GM19035 (cell line): ENCODE measurements around the gene VPS25.
"Not testable (repeated sequence)": the region's sequence is repeated elsewhere in the genome, so short reads cannot be mapped to it uniquely, and the experiment has no call there.

Experiments used
- ATAC-seq: cut with Tn5 transposase; IDR thresholded peaks from one replicate; pipeline ENCODE4 v1.9.1; 2021; ENCODE audit not compliant: unreplicated experiment

The VPS25 gene

GRCh38 chr17:42773290-42774035 is at the start of gene VPS25:
TSS of gene VPS25 (plus strand) at chr17:42773449. CDS start at chr17:42773476, 27 bp downstream.
- ATAC-seq: no peak

- no peak for ATAC-seq
Observed at GRCh38 chr17:42723636-42724035, 49.6 kb upstream of the VPS25 start.

GRCh38 chr17:42725143-42725542 is 48.1 kb upstream of the VPS25 start:
- ATAC-seq: no peak

GRCh38 chr17:42740699-42741098 is 32.5 kb upstream of the VPS25 start:
- no peak for ATAC-seq

- not testable (repeated sequence) for ATAC-seq
Observed at GRCh38 chr17:42742916-42743315, 30.3 kb upstream of the VPS25 start.

- no peak for ATAC-seq
Observed at GRCh38 chr17:42743595-42744282, 29.5 kb upstream of the VPS25 start.

- ATAC-seq: peak; percentile 57
Observed at GRCh38 chr17:42744283-42744805, 28.9 kb upstream of the VPS25 start.

- ATAC-seq: peak; percentile 78
Observed at GRCh38 chr17:42744806-42745617, 28.2 kb upstream of the VPS25 start, which contains the start of gene EZH1. TSS of gene EZH1 (minus strand) at chr17:42745040. CDS start at chr17:42728941, 16,099 bp downstream.

GRCh38 chr17:42748202-42748907 is 24.9 kb upstream of the VPS25 start:
- ATAC-seq: no peak

GRCh38 chr17:42748908-42749798 is 24.1 kb upstream of the VPS25 start:
- ATAC-seq: no peak

GRCh38 chr17:42750739-42751344 is 22.4 kb upstream of the VPS25 start:
- ATAC-seq: no peak

- ATAC-seq: no peak
Observed at GRCh38 chr17:42751628-42752027, 21.6 kb upstream of the VPS25 start.

- no peak for ATAC-seq
Observed at GRCh38 chr17:42754782-42755181, 18.5 kb upstream of the VPS25 start.

GRCh38 chr17:42759982-42760651 is 13.1 kb upstream of the VPS25 start:
- ATAC-seq: no peak

- ATAC-seq: no peak
Observed at GRCh38 chr17:42760652-42761581, 12.3 kb upstream of the VPS25 start, which contains the start of gene RAMP2. TSS of gene RAMP2 (plus strand) at chr17:42761227. CDS start at chr17:42761262, 35 bp downstream.

GRCh38 chr17:42761638-42762037 is 11.6 kb upstream of the VPS25 start:
- no peak for ATAC-seq

GRCh38 chr17:42766124-42766523 is 7.1 kb upstream of the VPS25 start:
- no peak for ATAC-seq
